GM19372 (cell line): ENCODE results near the gene PPP1R1C.
"Not testable (repeated sequence)": the region's sequence is repeated elsewhere in the genome, so short reads cannot be mapped to it uniquely, and the experiment has no call there.

Experiments
- ATAC-seq: cut with Tn5 transposase; IDR thresholded peaks from one replicate; pipeline ENCODE4 v1.9.1; 2021; ENCODE audit warnings: mild to moderate bottlenecking, low read depth, moderate library complexity; ENCODE audit not compliant: unreplicated experiment

The PPP1R1C gene, protein sequence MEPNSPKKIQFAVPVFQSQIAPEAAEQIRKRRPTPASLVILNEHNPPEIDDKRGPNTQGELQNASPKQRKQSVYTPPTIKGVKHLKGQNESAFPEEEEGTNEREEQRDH

DNA sequence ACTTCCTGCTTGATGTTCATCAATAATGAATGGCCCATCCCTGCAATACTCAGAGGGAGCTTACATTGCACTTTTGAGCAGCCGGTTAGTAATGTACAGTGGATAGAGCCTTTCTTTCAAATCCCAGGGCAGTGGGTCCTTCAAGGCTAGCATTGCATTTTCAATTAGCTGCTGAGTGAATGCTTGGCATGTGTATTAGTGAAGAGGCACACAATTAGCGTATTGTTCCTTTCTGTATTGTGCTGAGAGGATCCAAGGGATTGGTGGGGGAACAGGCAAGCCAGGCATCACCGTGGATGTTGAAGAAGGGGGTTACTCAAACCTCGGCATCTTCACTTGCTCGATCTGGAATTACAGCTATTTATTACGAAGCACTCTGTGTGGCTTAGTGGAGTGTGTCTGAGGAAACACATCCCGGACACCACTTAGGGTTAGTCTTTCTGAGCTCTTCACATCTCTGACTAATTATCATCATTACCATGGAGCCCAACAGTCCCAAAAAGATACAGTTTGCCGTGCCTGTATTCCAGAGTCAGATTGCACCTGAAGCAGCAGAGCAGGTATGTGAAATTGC lies at the start of gene PPP1R1C:
TSS of gene PPP1R1C (plus strand) at position 222 of the 574 bp plus-strand sequence. CDS start at position 480, 258 bp downstream.
- no peak for ATAC-seq

DNA sequence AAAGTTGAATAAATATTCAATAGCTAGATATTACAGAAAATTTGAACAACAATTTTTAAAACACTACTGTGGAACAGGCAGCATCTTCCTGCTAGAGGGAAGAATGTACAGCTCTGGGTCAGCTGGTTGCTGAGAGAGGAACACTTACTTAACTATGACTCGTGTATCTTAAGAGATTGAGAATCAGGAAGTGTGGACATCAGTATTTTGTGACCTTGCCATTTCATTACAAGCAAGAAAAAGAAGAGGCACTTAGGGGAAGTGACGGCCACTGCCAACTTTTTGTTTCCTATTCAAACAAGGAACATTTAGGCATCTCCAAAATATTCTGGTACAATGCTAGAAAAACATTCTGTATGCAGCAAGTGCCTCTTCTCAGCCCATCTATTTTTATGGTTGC lies 48.2 kb upstream of the PPP1R1C start:
- ATAC-seq: no peak

DNA sequence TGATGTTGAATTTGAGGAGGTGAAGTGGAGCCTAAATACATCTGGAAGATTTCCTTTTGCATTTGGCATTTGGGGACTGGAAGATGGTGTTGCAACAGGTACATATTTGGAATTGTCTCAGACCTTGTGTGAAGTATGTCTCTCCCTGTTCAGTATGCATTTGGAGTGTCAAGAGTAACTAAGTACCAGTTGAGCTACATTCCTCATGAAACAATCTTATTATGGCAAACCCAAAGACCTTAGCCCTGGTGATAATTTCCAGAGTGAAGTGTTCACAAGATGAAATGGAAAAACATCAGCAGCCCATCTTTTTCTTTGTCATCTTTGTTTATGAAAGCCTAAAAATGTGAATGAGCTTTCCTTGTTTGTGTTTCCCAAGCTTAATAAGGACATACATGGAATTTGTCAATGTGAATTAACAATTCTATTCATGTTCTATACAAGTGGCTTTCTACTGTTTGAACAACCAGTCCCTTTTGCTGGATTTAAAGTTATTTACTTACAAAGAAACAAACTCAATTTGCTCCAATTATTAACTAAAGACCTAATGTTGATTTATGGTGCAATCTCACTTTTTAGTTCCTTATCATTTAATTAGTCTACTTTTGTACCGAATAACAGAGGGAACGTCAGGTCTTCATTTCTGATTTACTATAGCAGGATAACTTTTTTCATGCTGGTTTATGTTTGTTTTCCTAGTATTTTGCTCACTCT lies 42.1 kb upstream of the PPP1R1C start:
- no peak for ATAC-seq

DNA sequence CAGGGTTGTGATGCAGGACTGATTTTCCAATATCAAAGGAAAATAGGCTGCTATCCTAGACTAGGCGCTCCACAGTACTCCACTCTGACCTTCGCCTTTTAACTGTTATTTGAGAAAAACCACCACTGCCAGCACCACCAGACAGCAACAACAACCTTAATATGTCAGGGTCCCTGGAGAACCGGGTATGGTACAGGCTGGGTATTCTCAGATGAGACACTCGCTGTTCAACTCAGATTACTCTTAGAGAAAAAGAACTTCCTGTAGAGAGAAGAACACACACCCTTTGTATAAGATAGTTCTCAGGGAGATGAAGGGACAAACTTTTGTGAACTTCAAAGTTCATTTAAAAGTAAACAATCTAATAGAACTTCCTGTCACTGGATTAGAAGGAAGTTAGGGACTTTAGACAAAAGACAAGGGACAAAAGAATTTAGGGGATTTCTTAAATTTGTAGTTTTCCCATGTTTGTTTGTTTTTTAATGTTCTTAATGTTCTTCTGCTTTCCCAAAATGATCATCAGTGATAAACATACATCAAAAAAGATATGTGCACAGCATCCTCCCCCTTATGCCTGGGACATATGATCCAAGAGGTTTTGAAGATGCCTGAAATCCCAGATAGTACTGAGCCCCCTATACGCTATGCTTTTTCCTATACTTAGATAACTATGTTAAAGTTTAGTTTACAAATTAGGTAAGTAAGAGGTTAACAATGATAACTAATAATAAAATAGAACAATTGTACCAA lies 41.3 kb upstream of the PPP1R1C start:
- no peak for ATAC-seq

DNA sequence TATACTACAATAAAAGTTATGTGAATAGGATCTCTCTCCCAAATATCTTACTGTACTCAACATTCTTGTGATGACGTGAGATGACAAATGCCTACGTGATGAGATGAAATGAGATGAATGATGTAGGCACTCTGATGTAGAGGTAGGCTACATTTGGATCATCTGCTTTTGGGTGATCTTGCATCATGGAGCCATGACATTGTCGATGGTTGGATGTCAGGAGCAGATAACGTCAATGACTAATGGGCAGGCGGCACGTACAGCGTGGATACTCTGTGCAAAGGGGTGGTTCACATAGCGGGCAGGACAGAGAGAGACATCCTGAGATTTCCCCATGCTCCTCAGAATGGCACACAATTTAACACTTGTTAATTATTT lies 40.8 kb upstream of the PPP1R1C start:
- ATAC-seq: no peak

DNA sequence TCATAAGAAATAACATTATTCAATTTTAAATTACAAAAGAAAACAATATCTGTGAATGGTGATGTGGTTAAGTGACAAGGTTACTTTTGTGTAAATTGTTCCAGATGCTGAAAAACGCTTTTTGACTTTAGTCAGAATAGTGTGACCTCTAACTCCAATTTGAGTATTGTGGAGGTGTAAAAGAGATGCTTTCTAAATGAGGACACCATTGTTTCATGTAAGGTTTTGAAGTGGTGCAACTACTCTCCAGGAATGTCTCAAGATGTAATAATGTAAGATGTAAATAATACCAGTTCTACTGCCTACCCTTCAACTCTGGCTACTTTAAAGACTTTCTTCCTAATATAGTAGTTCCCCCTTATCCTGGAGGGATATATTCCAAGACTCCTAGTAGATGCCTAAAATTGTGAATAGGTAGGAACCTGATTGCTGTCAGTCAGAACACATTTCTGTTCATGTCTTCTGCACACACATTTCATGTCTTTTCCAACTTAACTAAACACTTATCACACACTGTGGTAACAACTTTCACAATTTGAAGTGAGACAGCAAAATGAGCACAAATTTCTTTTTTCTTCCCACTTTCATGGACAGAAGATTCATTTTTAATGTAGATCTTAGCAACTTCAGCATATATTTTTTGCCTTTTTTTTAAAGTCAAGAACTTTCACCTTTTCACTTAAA lies 39.1 kb upstream of the PPP1R1C start:
- ATAC-seq: no peak

DNA sequence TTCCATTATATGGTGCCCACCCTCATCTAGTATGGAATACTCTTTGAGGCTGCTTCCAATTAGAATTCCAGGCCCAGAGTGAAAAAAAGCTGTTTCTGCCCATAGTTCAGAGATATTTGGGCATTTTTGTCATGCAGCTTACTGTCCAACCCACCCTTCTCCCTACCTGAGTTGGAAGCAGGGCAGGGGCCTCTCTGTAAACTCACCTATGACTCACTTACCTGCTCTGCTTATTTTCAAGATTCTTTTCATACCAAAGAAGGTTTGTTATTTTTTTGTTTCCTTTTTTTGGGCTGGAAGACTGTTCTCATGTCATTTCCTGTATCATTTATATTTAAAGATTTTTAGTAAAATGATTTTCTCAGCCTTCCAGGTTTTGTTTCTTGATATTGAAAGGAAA lies 38.4 kb upstream of the PPP1R1C start:
- no peak for ATAC-seq

DNA sequence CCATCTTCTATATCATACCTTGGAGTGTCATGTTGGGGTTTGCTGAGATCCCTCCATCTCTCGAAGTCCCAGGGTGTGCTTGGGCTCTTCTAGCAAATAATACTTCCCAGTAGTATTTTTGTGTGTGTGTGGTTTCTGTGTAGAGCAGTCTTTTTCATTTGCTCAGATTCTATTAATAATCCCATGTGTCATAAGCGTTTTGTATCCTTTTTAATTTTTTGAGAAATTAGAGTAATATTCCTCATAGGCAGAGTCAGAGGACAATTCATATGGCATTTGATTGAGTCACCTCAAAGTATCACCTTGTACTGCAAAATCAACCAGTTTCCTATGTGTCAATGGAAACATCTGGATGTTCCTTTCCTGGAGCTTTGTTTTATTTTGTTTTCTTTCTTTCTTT lies 37.4 kb upstream of the PPP1R1C start:
- ATAC-seq: no peak

DNA sequence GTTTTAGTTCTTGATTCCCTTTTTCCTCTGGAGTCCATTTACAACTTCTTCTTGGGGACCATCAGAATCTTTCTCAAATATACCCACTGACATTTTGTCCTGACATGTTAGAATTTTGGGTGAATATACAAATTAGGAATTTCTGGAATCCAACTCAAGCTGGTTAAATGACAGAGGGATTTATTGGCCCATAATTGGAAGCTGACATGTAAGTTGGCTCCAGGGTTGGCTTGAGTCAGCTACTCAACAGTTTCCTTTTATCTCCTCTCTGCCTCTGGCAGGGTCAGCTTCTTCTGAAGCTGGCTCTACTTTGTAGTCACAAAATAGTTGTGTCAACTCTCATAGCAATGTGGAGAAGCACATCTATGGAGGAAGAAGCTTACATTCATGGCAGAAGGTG lies 36.6 kb upstream of the PPP1R1C start:
- no peak for ATAC-seq

DNA sequence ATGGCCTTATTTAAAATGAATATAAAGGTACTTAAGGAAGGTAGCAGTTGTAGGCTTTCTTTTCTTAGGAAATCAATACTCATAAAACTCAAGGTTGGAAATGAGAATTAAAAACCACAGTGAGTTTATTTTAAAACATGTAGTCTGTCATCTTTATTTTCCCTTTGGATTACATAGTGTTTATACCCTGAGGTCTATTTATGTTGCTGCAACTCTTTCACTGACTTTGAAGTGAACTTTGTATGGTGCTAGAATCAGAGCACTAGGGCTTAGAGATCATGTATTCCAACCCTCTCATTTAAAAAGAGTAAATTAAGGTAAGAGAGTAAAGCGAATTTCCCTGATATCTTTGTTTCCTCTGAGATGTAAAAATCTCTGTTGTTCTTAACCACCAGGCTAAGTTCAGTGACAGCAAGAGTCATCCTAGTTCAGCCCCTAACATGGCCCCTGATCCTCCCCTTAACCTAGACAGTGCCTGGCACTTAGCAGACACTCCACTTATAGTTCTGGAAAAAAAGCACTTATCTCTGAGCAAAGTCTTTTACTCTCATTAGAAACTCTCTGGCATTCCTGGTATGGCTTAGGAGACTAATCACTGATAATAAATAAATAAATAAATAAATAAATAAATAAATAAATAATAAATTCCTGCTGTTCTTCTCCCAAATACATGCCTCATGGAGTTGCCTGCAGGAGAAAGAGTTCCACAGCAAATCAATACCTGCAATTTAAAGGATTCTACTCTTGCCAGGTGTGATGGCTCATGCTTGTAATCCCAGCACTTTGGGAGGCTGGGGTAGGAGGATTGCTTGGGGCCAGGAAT lies 33.0 kb upstream of the PPP1R1C start:
- ATAC-seq: no peak

DNA sequence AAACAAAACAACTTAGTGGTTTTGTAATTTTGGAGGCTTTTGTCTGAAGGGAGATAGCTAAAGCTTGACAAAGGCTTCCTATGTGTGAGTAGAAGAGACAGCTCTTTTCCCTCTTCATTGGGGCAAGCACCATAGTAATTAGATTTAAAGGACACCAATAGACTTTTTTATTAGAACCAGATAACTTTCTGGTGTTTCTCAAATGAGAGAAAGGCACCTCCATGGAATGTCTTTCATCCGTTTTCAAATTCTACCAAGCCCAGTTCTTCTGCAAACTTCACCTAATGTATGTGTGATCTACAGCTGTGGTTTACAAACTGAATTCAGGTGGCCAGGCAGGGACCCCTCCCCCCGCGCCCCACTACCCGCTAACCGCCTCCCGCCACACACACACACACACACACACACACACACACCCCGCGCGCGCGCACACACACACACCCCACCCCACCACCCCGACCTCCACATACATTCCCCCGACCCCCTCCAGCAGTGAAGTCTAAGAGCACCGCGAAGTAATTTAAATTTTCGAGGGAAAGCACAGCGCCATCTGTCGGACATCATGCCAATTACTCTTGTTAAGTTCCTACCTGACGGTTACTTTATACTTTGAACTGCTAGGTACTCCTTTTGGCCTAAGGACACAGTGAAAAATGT lies 31.6 kb upstream of the PPP1R1C start:
- ATAC-seq: peak; percentile 77

DNA sequence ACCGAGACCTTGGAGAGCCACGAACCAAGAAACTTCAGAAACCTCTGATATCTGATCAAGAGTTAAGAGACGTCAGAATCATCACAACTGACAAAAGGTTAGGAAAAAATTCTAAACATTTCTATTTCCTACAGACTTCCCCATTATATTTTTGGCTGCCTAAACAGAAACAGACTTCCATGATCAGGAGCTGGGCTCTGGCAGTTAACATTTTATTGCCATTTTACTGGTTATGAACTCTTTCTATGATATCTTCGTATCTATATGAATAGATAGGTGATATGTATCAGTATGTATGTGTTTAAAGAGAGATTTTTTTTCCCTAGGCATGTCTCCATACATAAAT lies 31.1 kb upstream of the PPP1R1C start:
- no peak for ATAC-seq

DNA sequence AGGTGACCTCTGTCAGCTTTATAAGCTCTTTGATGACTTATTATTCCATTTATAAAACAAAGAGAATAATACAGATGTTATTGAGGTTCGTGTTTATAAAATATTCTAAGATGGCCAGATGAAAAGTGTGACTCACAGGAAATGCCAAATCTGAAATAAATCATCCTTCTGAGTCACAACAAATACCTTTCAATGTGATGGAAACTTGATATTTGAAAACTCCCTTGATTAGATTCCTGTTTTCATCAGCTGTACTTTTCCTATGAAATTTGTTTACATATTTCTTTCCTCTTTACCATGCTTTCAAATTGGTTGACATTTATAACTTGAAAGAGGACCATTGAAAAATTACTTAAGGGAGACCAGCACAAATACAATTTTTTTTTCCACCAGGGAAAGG lies 30.6 kb upstream of the PPP1R1C start:
- no peak for ATAC-seq

DNA sequence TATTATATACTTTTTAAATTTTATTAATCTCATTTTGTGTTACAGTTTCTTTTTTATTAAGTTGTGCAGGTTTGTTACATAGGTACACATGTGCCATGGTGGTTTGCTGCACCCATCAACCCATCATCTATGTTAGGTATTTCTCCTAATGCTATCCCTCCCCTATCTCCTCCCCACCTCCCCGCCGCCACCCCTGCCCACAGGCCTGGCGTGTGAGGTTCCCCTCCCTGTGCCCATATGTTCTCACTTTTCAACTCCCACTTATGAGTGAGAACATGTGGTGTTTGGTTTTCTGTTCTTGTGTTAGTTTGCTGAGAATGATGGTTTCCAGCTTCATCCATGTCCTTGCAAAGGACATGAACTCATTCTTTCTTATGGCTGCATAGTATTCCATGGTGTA lies 29.8 kb upstream of the PPP1R1C start:
- not testable (repeated sequence) for ATAC-seq

DNA sequence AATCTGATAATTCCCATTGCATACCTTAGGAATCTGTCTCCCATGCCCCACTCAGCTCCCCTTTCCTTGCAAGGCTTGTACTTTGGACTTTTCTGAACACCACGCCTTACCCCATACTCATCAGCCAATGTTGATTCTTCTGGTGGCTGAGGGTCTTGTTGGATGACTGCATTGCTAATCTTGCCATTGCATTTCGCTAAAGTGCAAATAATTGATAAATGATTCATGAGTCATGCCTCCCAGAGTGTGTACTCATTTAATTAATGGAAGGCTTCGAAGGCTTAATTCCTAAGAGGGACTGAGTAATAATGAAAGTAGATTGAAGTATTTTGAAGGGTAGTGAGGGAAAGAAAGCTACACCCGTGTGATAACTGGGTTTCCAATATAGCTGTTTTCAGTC lies 28.0 kb upstream of the PPP1R1C start:
- no peak for ATAC-seq

DNA sequence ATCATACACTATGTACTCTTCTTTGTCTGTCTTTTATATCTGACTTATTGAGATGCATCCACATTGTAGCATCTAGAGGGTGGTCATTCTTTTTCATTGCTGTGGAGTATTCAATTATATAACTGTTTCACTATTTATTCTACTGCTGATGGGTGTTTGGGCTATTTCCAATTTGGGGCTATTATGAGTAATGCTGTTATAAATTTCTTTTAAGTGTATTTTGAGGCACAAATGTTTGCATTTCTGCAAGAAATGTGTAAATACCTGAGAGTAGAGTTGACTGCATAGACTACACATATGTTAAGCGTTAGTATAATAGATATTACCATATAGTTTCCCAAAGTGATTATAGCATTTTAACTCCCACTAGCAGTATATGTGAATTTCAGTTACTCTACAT lies 26.9 kb upstream of the PPP1R1C start:
- no peak for ATAC-seq

DNA sequence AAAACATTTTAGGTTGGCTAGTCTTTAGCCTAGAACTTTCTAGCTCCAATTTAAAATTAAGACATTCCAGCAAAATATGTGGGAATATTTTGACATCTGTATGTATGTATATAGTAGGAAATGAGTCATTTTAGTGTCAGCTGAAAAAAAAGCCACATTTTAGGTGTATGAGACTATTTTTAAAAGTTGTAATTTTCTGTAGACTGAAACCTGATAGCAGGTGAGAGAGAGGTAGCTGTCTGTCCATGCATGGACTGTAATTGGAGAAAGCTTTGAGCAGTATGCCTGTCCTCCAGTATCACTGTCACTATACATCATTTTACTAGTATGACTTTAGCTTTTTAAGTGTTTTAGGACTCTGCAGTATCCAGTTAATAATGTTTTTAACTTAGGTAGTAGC lies 26.1 kb upstream of the PPP1R1C start:
- ATAC-seq: no peak

DNA sequence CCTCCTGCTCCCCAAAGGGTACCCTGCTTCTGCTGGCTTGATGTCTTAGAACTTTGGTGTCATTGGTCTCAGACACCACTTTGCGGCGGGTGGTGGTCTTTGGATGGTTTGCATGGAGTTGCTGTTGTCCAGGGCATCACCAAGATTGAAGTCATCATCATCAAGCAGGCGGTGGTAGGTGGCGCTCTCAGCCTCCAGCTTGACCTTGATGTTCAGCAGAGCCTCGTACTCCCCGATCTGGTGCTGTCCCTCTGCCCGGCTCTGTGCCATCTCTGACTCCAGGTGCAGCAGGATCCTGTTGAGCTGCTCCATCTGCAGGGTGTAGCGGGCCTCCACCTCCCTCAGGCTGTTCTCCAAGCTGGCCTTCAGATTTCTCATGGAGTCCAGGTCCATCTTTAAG lies 24.5 kb upstream of the PPP1R1C start:
- ATAC-seq: not testable (repeated sequence)

DNA sequence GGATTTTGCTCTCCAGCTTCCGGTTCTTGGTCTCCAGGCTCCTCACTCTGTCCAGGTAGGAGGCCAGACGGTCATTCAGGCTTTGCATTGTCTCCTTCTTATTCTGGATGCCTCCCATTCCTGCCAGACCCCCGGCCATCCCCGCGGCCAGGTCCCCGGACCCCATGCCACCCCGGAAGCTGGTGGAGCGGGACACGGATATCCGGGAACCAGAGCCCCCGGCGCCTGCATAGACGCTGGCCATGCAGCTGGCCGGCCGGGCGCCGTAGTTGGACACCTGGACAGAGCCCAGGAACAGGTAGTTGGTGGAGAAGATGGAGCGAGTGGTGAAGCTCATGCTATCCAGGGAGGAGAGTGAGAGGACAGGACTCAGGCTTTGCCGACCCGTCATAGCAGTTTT lies 23.5 kb upstream of the PPP1R1C start:
- ATAC-seq: no peak
